ENCODE results near the gene KATNAL1.

The KATNAL1 gene

GRCh38 chr13:30341815-30342570 is 34.6 kb upstream of the KATNAL1 start:
- Histone ChIP-seq H3K4me3 (ENCODE audit: low read depth, low read length) (no peak overlapping the region), H3K9me3 (ENCODE audit: control insufficient read depth, insufficient read depth, low read length) (no peaks in the 10 kb centered on the region), H3K27ac (ENCODE audit: low read depth, low read length) (no peak overlapping the region), H3K9ac (ENCODE audit: low read depth, low read length) (no peak overlapping the region), H3K36me3 (ENCODE audit: control insufficient read depth, insufficient read depth, low read length) (no peaks in the 10 kb centered on the region), H3K27me3 (ENCODE audit: control insufficient read depth, insufficient read depth, low read length) (no peaks in the 10 kb centered on the region), H3K4me1 (ENCODE audit: control insufficient read depth, insufficient read depth, low read length) (peaks cover 6% of the 10 kb centered on the region)

- Histone ChIP-seq H3K9ac (ENCODE audit: low read depth, low read length) (no peak overlapping the region), H3K9me3 (ENCODE audit: control insufficient read depth, insufficient read depth, low read length) (no peaks in the 10 kb centered on the region), H3K4me1 (ENCODE audit: control insufficient read depth, insufficient read depth, low read length) (peaks cover 12% of the 10 kb centered on the region), H3K36me3 (ENCODE audit: control insufficient read depth, insufficient read depth, low read length) (no peaks in the 10 kb centered on the region), H3K27ac (ENCODE audit: low read depth, low read length) (no peak overlapping the region), H3K4me3 (ENCODE audit: low read depth, low read length) (no peak overlapping the region), H3K27me3 (ENCODE audit: control insufficient read depth, insufficient read depth, low read length) (no peaks in the 10 kb centered on the region)
These were observed 33.2 kb upstream of the KATNAL1 start for GRCh38 chr13:30340331-30341250.

GRCh38 chr13:30339738-30340330 is 32.5 kb upstream of the KATNAL1 start:
- H3K27me3 ChIP-seq (ENCODE audit: control insufficient read depth, insufficient read depth, low read length) = no peaks in the 10 kb centered on the region
- H3K4me3 ChIP-seq (ENCODE audit: low read depth, low read length) = no peak overlapping the region
- H3K36me3 ChIP-seq (ENCODE audit: control insufficient read depth, insufficient read depth, low read length) = no peaks in the 10 kb centered on the region
- H3K27ac ChIP-seq (ENCODE audit: low read depth, low read length) = no peak overlapping the region
- peaks cover 12% of the 10 kb centered on the region for H3K4me1 ChIP-seq (ENCODE audit: control insufficient read depth, insufficient read depth, low read length)
- H3K9me3 ChIP-seq (ENCODE audit: control insufficient read depth, insufficient read depth, low read length) = no peaks in the 10 kb centered on the region
- no peak overlapping the region for H3K9ac ChIP-seq (ENCODE audit: low read depth, low read length)

- Histone ChIP-seq H3K4me1 (ENCODE audit: control insufficient read depth, insufficient read depth, low read length) (peaks cover 12% of the 10 kb centered on the region), H3K27me3 (ENCODE audit: control insufficient read depth, insufficient read depth, low read length) (no peaks in the 10 kb centered on the region), H3K9me3 (ENCODE audit: control insufficient read depth, insufficient read depth, low read length) (no peaks in the 10 kb centered on the region), H3K9ac (ENCODE audit: low read depth, low read length) (no peak overlapping the region), H3K4me3 (ENCODE audit: low read depth, low read length) (no peak overlapping the region), H3K36me3 (ENCODE audit: control insufficient read depth, insufficient read depth, low read length) (no peaks in the 10 kb centered on the region), H3K27ac (ENCODE audit: low read depth, low read length) (no peak overlapping the region)
These were observed 31.6 kb upstream of the KATNAL1 start for GRCh38 chr13:30338952-30339351.

- peaks cover 12% of the 10 kb centered on the region for H3K4me1 ChIP-seq (ENCODE audit: control insufficient read depth, insufficient read depth, low read length)
- no peak overlapping the region for H3K9ac ChIP-seq (ENCODE audit: low read depth, low read length)
- H3K27me3 ChIP-seq (ENCODE audit: control insufficient read depth, insufficient read depth, low read length) = no peaks in the 10 kb centered on the region
- no peaks in the 10 kb centered on the region for H3K36me3 ChIP-seq (ENCODE audit: control insufficient read depth, insufficient read depth, low read length)
- H3K27ac ChIP-seq (ENCODE audit: low read depth, low read length) = no peak overlapping the region
- H3K4me3 ChIP-seq (ENCODE audit: low read depth, low read length) = no peak overlapping the region
- no peaks in the 10 kb centered on the region for H3K9me3 ChIP-seq (ENCODE audit: control insufficient read depth, insufficient read depth, low read length)
These were observed 31.0 kb upstream of the KATNAL1 start for GRCh38 chr13:30338331-30338851.

GRCh38 chr13:30337061-30337610 is 29.8 kb upstream of the KATNAL1 start:
- Histone ChIP-seq H3K4me1 (ENCODE audit: control insufficient read depth, insufficient read depth, low read length) (peaks cover 12% of the 10 kb centered on the region), H3K27me3 (ENCODE audit: control insufficient read depth, insufficient read depth, low read length) (no peaks in the 10 kb centered on the region), H3K9me3 (ENCODE audit: control insufficient read depth, insufficient read depth, low read length) (no peaks in the 10 kb centered on the region), H3K27ac (ENCODE audit: low read depth, low read length) (no peak overlapping the region), H3K9ac (ENCODE audit: low read depth, low read length) (no peak overlapping the region), H3K4me3 (ENCODE audit: low read depth, low read length) (no peak overlapping the region), H3K36me3 (ENCODE audit: control insufficient read depth, insufficient read depth, low read length) (no peaks in the 10 kb centered on the region)

- Histone ChIP-seq H3K9ac (ENCODE audit: low read depth, low read length) (no peak overlapping the region), H3K36me3 (ENCODE audit: control insufficient read depth, insufficient read depth, low read length) (no peaks in the 10 kb centered on the region), H3K9me3 (ENCODE audit: control insufficient read depth, insufficient read depth, low read length) (no peaks in the 10 kb centered on the region), H3K27ac (ENCODE audit: low read depth, low read length) (no peak overlapping the region), H3K4me1 (ENCODE audit: control insufficient read depth, insufficient read depth, low read length) (peaks cover 12% of the 10 kb centered on the region), H3K27me3 (ENCODE audit: control insufficient read depth, insufficient read depth, low read length) (no peaks in the 10 kb centered on the region), H3K4me3 (ENCODE audit: low read depth, low read length) (no peak overlapping the region)
These were observed 27.5 kb upstream of the KATNAL1 start for GRCh38 chr13:30334663-30335386.

- Histone ChIP-seq H3K27ac (ENCODE audit: low read depth, low read length) (no peak overlapping the region), H3K4me3 (ENCODE audit: low read depth, low read length) (no peak overlapping the region), H3K4me1 (ENCODE audit: control insufficient read depth, insufficient read depth, low read length) (peaks cover 12% of the 10 kb centered on the region)
These were observed 26.3 kb upstream of the KATNAL1 start for GRCh38 chr13:30333616-30334015.

GRCh38 chr13:30332456-30333143 is 25.2 kb upstream of the KATNAL1 start:
- Histone ChIP-seq H3K4me1 (ENCODE audit: control insufficient read depth, insufficient read depth, low read length) (peaks cover 12% of the 10 kb centered on the region), H3K36me3 (ENCODE audit: control insufficient read depth, insufficient read depth, low read length) (no peaks in the 10 kb centered on the region), H3K4me3 (ENCODE audit: low read depth, low read length) (no peak overlapping the region), H3K27ac (ENCODE audit: low read depth, low read length) (no peak overlapping the region), H3K27me3 (ENCODE audit: control insufficient read depth, insufficient read depth, low read length) (no peaks in the 10 kb centered on the region), H3K9me3 (ENCODE audit: control insufficient read depth, insufficient read depth, low read length) (no peaks in the 10 kb centered on the region), H3K9ac (ENCODE audit: low read depth, low read length) (no peak overlapping the region)

More at GRCh38 chr13:30333616-30334015, 26.3 kb upstream of the KATNAL1 start:
- Histone ChIP-seq H3K27me3 (ENCODE audit: control insufficient read depth, insufficient read depth, low read length) (no peaks in the 10 kb centered on the region), H3K36me3 (ENCODE audit: control insufficient read depth, insufficient read depth, low read length) (no peaks in the 10 kb centered on the region), H3K9me3 (ENCODE audit: control insufficient read depth, insufficient read depth, low read length) (no peaks in the 10 kb centered on the region), H3K9ac (ENCODE audit: low read depth, low read length) (no peak overlapping the region)

- no peaks in the 10 kb centered on the region for H3K4me1 ChIP-seq (ENCODE audit: control insufficient read depth, insufficient read depth, low read length)
- H3K4me3 ChIP-seq (ENCODE audit: low read depth, low read length) = no peak overlapping the region
- no peak overlapping the region for H3K9ac ChIP-seq (ENCODE audit: low read depth, low read length)
- no peaks in the 10 kb centered on the region for H3K9me3 ChIP-seq (ENCODE audit: control insufficient read depth, insufficient read depth, low read length)
- H3K27ac ChIP-seq (ENCODE audit: low read depth, low read length) = no peak overlapping the region
- no peaks in the 10 kb centered on the region for H3K36me3 ChIP-seq (ENCODE audit: control insufficient read depth, insufficient read depth, low read length)
- H3K27me3 ChIP-seq (ENCODE audit: control insufficient read depth, insufficient read depth, low read length) = no peaks in the 10 kb centered on the region
These were observed 24.0 kb upstream of the KATNAL1 start for GRCh38 chr13:30331331-30331771.

Measured in HUES48 (cell line).